HK-2 (cell line): ENCODE measurements around the gene NAA40.

ENCODE experiments used
- DNase-seq: peaks from one replicate; pipeline ENCODE4 v3.0.0-alpha.2; 2018; ENCODE audit not compliant: unreplicated experiment

Gene NAA40

DNA sequence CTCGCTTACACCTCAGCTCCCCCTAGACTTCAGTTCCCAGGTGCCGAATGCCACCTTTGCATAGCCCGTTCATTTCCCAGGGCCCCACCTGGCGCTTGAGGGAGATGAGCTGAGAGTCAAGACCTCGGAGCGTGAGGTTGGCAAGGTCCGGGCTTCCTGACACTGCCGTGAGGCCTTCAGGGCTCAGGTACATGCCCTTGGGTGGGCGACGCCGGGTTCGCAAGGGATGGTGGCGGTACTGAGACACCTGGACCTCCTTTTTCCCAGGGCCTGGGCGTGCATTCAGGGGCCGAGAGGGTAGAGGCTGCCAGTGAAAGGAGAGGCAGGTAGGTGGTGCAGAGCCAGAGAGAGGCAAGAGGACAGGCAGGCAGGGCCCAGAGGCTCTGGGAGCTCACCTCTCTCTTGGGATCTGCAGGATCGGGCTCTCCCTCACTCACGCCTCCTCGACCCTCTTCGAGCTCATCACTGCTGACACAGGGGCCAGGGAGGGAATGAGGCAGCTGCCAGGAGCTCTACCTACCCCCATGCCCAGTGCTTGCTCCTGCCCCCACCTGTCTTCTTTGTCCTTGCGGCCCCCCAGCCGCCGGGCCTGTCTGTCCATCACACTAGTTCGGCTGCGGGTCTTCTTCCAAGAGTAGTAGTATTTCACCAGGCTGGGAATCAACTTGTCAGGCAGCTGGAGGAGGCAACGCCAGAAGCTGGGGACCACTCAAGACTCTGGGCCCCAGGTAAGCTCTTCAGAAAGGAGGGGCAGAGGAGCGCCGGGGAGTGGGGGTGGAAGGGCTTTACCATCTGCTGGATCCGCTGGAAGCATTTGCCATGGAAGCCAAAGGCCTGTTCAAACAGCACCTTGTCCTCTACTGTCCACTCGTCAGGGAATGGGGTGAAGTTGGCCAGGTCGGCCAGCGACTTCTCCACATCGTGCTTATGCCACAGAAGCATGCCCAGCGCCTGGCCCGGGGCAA, 24.7 kb upstream of the NAA40 start:
- DNase-seq, result no peak

DNA sequence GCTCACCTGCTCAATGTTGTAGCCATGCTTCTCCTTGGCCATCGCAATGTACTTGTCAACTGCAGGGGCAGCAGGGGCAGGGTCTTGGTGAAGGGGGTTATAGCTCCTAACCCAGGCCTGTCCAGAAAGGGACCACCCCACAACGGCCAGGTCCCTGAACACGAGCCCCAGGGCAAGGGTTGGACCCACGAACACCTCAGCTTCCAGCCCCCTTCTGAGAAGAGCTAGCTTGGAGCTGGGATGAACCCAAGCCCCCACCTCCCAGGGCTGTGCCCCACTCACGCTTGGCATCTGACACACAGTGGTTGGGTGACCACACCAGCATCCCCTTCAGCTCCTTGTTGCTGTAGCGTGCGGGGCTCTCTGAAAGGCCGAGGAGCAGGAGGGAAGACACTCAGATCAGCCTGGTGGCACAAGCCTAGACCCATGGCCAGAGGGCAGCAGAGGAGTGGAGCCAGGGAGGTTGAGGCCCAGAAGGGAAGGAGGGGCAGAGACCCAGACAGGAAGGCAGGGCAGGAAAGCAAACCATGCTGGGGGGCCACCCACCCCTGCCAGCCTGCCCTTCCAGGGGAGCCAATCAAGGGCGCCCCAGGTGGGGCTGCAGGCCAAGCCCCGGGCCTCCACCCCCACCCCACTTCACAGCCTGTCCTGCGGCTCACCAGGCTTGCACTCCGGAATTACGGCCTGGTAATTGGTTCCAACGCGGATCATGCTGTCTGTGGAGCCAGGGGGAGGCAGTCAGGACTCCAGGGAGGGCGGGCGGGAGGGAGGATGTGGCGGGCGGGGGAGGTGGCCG, 23.7 kb upstream of the NAA40 start:
- no peak for DNase-seq

DNA sequence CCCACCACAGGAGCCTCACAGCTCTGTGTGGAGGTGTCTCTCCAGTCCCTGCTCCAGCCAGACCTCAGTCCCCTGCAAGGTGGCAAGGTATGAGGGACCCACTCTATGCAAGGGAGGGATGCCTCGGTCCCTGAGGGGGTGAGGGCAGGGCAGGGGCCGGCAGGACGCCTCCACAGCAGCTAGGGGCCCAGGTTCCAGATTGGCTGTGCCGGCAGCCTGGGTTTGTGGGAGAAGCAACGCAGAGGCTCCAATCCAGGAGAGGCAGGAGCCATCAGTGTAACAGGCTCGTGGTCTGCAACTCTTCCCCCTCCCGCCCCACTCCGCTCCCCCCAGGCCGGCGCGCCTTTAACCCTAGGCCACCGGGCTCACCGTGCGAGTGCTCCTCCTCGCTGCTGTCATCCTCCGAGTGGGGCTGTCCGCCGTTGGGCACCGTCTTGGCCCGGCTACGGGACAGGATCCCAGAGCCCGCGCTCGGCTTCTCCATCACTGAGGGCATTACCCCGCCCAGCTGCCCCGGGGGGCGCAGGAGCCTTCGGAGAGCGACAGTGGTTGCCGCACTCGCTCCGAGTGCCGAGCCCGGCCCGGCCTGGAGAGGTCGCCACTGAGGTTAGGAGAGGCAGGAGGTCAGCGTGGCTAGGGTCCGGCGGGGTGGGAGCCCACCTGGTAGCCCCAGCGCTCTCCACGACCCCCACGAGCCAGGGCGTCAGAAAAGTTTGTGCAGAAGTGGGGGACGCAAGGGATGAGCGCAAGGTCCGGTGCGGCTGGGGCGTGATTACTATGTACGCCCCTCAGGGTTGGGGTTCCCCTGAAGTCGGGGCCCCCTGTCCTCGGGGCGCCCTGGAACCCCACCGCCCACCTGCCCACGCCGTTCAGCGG, 22.6 kb upstream of the NAA40 start:
- no peak for DNase-seq

DNA sequence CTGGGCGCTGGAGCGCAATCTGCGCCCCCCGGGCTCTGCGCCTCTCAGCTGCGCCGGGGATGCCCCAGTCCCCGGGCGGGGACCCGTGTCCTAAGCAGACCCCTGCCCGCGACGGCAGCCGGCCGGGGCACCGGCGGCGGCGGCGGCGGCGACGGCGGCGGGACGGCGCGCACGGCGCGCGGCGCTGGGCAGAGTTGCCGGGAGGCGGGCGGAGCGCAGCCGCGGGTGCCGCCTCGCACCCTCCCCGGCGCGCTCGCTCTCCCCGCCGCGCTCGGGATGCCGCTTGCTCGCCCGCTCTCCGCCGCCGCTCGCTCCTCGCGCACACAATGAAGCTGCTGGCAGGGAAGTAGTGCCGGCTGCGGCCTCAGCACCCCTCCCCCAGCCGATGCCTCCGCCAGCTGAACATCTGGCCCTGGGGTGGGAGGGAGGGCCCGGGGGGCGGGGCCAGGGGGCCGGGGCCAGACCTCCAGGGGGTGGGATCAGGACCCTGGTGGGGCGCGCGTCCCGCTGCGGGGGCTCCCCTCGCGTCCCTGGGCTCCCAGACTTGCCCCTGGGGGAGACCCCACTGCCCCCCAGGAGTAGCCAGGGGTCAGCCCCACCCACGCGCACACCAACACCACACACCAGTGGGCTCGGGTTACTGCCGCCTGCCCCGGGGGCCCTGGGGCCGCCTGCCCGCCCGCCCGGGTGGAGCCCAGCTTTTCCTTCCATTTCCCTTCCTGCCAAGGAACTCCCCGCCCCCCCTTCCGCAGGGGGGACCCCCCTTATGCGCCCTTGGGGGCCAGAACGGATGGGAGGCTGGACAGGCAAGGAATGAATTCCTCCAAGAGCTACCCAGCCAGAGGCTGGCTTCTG, 21.7 kb upstream of the NAA40 start, which contains the start of gene RCOR2:
RCOR2 (minus strand) TSS at position 328 of the 855 bp plus-strand sequence. CDS start 708 bp downstream, outside the sequence.
- no peak for DNase-seq

DNA sequence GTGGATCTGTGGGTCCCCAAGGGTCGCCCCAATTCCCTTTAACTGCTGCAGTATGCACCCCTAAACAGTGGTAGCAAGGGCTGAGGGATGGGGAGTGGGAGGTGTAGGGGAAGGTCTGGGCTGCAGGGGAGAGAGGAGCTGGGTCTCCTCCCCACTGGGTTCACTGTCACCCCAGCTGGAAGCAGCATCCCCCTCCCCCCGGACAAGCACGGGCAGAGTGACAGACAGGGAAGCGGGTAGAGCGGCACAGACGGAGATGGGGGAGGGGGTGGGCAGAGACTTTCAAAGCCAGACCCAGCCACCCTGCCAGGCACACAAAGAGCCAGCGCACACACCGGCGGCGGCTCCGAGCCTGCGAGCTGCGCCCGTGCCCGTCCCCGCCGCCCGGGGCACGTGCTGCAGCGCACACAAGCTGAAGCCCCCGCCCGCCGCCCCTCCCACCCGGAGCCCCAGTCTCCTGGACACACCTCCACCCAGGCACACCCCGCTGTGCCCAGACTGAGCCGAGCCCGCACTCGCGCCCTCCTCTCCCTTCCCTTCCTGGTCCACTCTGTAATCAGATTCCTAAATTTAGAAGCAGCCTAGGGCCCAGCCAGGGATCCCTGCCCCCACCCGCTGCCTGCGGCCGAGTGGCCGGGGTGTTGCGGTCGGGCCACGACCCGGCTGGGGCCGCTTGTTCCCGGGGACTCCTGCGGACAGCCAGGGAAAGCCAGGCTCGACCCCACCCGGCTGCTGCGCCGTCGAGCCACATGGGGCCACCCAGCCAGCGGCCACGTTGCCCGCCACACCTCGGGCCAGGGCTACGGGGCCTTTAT, 20.9 kb upstream of the NAA40 start:
- DNase-seq, result no peak

DNA sequence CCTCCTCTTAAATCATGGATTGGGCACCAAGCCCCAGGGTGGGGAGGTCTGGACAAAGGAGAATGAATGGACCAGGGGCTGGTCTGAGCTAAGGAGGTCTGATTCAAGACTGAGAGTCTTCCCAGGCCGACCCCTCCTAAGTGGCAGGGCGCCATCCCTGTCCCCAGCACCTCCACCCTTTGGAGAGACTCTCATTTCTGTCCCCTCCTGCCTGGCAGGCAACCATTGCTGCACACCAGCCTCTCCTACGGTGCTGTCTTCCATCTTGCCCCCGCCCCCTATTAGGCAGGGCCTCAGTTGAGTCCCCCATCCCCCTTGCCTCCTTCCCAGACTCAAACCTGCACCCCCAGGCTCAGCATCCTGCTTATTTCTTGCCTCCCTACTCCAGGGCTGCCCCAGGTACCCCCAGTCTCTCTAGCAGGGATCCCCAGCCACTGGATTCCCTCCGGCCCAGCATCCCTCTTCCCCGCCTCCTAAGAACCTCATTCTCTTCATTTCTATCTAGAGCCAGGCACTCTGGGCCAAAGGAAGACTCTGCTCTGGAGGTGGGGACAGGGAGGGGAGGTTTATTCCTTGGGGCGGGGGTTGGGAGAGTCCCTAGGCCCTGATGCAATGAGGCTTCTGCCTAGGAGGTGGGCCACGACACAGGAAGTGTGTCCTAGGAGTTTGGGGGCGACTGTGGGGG, 20.2 kb upstream of the NAA40 start:
- DNase-seq, result no peak

DNA sequence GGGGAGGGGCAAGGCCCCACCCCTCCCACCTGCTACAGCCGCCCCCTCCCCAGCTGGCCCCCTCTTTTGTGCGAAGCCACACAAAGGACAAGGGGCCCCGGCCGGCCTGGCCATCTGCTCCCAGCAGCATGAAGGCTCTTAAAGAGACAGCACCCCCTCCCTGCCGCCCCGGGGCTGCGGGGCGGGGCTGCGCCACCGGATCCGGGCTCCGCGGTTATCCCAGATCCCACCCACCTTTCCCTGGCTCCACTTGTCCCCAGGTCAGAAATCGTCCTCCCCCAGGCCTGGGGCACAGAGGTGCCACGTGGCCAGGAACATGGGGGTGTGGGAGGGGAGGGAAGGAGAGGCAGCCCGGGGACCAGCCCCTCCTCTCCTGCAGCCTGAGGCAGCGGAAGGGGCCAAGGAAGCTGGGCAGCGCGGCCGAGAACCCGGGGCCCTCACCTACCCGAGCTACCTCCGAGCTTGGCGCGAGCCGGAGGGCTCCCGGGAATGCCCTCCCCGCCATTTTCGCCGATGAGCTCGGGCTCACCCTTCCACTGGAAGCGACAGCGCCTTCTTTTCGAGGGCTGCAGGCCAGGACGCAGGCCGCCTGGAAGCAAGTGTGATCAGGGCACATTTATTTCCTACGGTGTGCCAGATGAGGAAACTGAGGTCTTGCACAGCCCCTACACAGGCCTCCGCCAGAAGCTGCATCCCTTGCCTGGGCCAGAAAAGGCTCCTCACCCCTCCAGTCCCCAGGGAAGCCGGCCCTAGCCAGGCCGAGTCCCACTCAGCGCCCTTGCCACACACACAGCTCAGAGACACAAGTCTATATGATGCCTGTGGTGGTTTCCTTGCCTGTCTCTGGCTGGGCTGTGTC, 19.3 kb upstream of the NAA40 start:
- no peak for DNase-seq

DNA sequence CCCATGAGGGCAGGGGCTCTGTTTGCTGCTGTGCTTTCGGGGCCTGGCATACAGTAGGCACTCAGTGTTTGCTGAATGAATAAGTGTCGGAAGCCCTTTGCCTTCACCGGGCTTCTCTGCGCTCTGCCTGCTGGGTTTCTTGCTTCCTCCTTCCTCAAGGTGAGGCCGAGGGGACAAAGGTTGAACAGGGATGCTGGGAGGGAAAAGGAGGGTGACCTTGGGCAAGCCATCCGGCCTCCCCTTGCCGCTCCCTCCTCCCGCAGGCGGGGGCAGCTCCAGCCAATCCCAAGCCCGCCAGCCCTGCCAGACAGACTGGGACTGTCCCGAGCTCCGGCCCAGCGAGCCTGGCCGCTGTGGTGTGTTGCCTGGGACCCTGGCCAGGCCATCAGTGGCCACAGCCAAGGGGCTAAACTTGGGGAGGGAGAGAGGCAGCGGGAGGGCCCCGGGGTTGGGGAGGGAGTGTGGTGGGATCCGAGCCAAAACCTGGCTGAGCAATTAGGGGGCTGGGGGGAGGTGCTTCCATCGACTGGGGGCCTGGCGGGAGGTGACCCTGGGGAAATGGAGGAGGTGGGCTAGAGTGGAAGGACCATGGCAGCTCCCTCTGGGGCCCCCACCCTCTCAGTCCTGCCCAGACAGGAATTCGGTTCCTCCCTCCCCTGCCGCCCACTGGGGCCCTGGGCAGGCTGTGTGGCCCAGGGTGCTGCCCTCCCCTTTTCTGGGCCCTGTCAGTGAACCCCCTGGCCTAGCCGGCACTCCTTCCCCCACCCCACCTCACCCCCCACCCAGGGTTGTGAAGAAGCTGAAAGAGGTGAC, 18.5 kb upstream of the NAA40 start:
- no peak for DNase-seq

DNA sequence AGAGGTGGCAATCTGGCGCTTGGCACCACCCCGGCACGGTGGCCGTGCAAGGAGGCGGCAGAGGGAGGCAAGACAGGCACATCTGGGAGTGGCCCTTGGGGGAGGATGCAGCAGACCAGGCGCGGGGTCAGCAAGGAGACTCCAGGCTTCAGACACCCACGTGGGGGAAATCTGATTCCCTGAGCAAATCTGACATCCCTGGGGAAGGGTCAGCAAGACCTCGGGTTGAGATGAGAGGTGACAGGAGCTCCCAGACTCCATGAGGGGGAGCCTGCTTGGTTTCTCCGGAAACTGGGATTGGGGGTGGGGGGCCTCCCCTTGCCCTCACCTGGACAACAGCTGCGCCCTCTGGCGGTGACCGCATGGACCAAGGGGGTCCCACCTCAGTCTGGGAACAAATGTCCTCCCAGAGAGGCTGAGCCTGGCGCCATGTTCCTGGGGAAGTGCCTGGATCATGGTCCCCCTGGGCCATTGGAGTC, 17.8 kb upstream of the NAA40 start:
- DNase-seq, result no peak

DNA sequence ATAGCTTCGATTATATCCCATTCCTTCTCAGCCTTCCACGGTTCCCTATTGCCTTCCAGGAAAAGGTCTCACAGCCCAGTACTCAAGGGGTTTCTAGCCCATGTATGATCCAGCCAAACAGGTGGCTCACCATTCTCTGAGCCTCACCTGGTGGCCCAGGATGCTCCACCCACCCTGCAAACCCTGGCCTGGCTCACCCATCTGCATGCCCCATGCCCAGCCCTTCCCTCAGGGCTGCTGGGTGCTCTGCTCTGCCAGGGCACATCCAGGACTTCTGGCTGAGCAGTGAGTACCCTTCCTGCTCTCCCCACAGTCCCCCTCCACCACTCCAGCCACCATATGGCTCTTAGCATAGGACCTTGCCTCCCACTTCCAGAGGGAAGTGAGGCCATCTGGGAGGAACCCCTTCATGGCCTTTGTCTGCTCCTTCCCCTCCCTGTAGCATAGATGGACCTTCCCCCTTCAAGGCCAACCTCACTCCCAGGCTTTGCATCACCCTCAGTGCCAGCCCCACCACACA, 16.1 kb upstream of the NAA40 start:
- no peak for DNase-seq

DNA sequence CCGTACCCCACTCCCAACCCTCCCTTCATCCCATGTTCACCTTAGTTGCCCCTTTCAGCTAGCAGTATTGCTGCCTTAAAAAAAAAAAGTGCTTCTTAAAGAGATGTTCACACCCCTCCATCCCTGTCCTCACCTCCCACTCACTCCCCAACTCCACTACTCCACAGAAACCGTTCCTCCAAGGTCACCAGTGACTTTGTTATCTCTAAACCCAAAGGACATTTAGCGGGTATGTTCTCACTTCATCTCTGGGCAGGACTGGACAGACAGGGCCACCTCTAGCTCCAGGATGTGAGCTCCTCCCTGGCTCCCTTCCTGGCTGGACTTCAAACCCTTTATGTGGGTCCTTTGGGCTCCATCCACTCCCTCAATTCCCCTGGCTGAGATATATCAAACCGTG, 15.5 kb upstream of the NAA40 start:
- DNase-seq, result no peak

DNA sequence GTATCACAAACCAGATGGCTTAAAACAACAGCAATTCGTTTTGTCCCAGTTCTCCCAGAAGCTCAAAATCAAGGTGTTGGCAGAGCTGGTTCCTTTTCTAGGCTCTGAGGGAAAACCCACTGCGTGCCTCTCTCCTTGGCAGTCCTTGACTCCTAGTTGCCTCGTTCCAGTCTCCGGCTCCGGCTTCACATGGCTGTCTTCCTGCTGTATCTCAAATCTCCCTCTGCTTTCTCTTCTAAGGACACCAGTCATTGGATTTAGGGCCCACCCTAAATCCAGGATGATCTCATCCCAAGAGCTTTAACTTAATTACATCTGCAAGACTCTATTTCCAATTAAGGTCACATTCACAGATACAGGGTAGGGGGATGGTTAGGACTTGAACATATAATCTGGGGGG, 9.2 kb upstream of the NAA40 start:
- DNase-seq, result no peak

DNA sequence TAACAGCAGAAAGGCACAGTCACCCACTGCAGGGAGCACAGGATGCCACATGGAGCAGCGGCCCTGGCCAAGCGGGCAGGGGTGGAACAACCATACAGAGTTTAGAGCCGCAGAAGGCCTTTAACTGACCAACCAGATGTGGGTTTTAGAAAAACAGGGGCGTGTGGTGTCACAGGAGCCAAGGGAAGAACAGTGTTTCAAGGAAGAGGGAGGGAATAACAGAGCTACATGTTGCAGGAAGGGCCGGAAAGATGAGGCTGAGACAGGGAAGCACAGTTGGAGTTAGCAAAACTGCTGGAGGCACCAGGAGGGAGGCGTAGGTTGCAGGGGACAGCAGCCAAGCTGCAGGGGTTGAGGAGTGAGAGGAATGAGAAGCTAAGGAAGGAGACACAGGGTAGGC, 7.8 kb upstream of the NAA40 start:
- DNase-seq, result no peak

DNA sequence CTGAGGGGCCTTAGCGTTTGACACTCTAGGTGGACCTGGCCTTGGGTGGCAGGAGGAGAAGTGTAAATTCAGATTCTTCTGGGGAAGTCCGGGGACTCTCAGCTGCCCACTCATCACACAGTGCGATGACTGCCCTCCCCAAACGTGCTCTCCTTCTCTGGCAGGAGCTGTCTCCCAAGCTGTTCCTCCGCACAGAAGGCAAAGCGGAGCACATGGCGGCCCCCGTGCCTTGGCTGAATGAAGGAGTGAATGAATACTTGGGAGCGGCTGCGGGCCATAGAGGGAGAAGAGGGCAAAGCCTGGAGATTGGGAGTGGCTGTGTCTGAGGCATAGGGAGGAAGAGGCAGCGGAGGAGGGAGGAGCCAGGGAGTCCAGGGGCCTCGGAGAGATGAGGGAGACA, 6.9 kb upstream of the NAA40 start:
- DNase-seq, result no peak

DNA sequence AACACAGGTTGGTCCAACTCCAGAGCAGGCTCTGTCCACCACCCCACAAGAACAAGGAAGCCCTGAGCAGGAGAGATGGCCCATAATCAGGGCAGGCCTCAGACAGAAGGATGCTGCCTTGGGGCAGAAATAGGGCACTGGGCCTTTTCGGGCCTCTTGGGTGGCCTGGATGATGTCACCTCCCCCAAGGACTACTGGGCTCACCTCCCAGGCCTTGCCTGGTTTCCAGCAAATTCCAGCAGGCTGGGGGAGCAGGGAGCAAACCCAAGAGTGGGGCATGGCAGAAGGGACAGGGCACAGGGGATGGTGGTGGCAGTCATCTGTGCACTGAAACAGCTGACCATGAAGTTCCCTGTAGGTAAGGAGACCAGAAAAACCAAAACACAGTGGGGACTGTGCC, 5.3 kb upstream of the NAA40 start:
- no peak for DNase-seq

DNA sequence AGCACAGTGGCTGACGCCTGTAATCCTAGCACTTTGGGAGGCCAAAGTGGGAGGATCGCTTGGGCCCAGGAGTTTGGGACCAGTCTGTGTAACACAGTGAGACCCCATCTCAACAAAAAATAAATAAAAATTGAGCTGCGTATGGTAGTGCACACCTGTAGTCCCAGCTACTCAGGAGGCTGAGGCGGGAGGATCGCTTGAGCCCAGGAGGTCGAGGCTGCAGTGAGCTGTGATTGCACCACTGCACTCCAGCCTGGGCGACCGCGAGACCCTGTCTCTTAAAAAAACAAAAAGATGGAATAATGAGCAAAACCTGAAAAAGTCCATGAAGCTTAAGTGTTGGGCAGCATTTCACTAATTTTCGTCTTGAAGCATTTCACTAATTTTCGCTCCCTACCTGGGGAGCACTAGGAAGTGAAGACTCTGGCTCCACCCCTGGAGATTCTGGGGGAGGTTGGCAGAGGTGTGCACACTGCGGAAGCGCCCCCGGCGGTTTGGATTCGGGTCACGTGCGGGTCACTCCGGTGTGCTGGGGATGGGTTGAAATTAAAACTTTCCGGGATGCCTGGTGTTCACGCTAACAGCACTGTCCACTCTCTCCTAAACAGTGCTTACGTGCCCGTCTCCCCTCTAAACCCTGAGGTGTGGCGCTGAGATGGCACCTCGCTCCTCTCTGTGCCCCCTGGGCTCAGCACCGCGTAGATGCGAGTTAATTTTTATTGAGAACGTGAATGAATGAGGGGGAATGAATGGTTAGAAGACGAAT, 906 bp upstream of the NAA40 start:
- DNase-seq, result no peak
